ENCODE results near the gene RCE1.

DNA sequence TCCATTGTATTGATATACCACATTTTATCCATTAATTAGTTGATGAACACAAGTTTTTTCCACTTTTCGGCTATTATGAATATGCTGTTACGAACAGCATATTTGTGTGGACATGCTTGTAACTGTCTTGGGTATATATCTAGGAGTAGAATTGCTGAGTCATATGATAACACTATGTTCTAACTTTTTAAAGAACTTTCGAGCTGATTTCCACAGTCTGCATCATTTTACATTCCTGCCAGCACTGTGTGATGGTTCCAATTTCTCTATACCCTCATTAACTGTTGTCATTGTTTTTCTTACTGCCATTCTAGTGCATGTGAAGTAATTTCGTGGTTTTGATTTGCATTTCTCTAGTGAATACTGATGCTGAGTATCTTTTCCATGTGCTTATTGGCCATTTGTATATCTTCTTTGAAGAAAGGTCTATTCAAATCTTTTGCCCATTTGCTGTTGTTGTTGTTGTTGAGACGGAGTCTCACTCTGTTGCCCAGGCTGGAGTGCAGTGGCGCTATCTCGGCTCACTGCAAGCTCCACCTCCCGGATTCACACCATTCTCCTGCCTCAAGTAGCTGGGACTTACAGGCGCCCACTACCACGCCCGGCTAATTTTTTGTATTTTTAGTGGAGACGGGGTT, 7.4 kb upstream of the RCE1 start:
- TF ChIP-seq, protein P1, sequence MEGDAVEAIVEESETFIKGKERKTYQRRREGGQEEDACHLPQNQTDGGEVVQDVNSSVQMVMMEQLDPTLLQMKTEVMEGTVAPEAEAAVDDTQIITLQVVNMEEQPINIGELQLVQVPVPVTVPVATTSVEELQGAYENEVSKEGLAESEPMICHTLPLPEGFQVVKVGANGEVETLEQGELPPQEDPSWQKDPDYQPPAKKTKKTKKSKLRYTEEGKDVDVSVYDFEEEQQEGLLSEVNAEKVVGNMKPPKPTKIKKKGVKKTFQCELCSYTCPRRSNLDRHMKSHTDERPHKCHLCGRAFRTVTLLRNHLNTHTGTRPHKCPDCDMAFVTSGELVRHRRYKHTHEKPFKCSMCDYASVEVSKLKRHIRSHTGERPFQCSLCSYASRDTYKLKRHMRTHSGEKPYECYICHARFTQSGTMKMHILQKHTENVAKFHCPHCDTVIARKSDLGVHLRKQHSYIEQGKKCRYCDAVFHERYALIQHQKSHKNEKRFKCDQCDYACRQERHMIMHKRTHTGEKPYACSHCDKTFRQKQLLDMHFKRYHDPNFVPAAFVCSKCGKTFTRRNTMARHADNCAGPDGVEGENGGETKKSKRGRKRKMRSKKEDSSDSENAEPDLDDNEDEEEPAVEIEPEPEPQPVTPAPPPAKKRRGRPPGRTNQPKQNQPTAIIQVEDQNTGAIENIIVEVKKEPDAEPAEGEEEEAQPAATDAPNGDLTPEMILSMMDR (IDR thresholded peaks at IDR 0.05; ENCODE audit: borderline replicate concordance, extremely low read depth, low read length, poor library complexity, severe bottlenecking), result no peak
- TF ChIP-seq EZH2 (IDR thresholded peaks at IDR 0.05; ENCODE audit: borderline replicate concordance, low read depth, low read length, severe bottlenecking), result no peak

All from DND-41 (cell line).